Calu3 (cell line): ENCODE data around the gene DYNC2LI1. TPM values are rescaled to one million over a fixed set of nuclear protein-coding genes. Genes with fewer than 3 reads are reported as not detected.

Experiments used
- BruUV-seq: library from RNA; stranded (reverse); fragments of 400-500 nt; replicated peaks from 2 replicates; lab custom pipeline; 2021; lab: Mats Ljungman, UMichigan
- CTCF ChIA-PET: fragments of 300-600 bp; sonication (Branson Sonifier 250); formaldehyde crosslinking; loops from one replicate; lab custom pipeline; 2022; ENCODE audit warnings: antibody characterized with exemption; lab: Charles Lee
- DNase-seq: peaks from one replicate; pipeline ENCODE4 v3.0.0; 2022
- H3K27ac Mint-ChIP-seq: one replicate; pipeline ENCODE4 v1.8.0; 2022; ENCODE audit warnings: mixed read lengths; ENCODE audit not compliant: unreplicated experiment
- H3K27me3 Mint-ChIP-seq: one replicate; pipeline ENCODE4 v1.8.0; 2022; ENCODE audit warnings: mixed read lengths; ENCODE audit not compliant: unreplicated experiment
- H3K36me3 Mint-ChIP-seq: one replicate; pipeline ENCODE4 v1.8.0; 2022; ENCODE audit warnings: mild to moderate bottlenecking, moderate library complexity, mixed read lengths; ENCODE audit not compliant: insufficient read depth, unreplicated experiment
- H3K4me1 Mint-ChIP-seq: one replicate; pipeline ENCODE4 v1.8.0; 2022; ENCODE audit warnings: mild to moderate bottlenecking, low read depth, mixed read lengths; ENCODE audit not compliant: unreplicated experiment
- H3K4me3 Mint-ChIP-seq: one replicate; pipeline ENCODE4 v1.8.0; 2022; ENCODE audit warnings: mild to moderate bottlenecking, low read depth, moderate library complexity, mixed read lengths; ENCODE audit not compliant: unreplicated experiment
- H3K9me3 Mint-ChIP-seq: one replicate; pipeline ENCODE4 v1.8.0; 2022; ENCODE audit warnings: low read depth, mixed read lengths; ENCODE audit not compliant: unreplicated experiment
- intact Hi-C: fragments of 100-400 bp; cut with micrococcal nuclease; formaldehyde crosslinking; loops from one replicate; pipeline ENCODE4 v1.10.0; 2022; ENCODE audit not compliant: unreplicated experiment
- total RNA-seq: library from RNA; stranded (reverse); gene quantifications from 2 replicates; pipeline ENCODE4 v1.2.3, GENCODE V29; 2022
- TF ChIP-seq, protein P1 (sequence below): fragments of 200-600 bp; IDR thresholded peaks from one replicate; pipeline ENCODE4 v1.8.0; 2022; ENCODE audit warnings: antibody characterized with exemption; ENCODE audit not compliant: unreplicated experiment

DYNC2LI1 gene
- total RNA-seq, 1 experiment from 2014 or later, result 20.0 TPM

DNA sequence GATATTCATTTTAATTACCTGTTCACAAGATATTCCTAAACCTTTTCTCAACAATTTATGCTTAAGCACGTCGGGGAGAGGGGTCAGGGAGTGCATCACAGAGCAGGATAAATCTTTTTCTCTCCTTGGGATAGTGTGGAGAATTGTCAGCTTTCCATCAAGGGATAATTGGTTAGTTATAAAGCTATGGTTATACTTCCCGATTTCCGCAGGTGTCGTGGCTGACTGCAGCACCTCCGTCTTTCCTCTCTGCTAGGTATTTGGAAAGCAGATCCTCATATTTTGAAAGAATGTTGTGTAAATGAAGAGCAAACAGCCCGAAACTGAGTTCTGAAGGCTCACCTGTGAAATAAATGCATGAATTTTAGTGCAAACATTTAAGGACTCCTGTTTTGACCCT is 778 bp downstream of the DYNC2LI1 start:
- H3K27me3 Mint-ChIP-seq, result no peaks in the 10 kb centered on the region
- TF ChIP-seq, protein P1, sequence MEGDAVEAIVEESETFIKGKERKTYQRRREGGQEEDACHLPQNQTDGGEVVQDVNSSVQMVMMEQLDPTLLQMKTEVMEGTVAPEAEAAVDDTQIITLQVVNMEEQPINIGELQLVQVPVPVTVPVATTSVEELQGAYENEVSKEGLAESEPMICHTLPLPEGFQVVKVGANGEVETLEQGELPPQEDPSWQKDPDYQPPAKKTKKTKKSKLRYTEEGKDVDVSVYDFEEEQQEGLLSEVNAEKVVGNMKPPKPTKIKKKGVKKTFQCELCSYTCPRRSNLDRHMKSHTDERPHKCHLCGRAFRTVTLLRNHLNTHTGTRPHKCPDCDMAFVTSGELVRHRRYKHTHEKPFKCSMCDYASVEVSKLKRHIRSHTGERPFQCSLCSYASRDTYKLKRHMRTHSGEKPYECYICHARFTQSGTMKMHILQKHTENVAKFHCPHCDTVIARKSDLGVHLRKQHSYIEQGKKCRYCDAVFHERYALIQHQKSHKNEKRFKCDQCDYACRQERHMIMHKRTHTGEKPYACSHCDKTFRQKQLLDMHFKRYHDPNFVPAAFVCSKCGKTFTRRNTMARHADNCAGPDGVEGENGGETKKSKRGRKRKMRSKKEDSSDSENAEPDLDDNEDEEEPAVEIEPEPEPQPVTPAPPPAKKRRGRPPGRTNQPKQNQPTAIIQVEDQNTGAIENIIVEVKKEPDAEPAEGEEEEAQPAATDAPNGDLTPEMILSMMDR, result no peak
- intact Hi-C loops, result no loop called here
- H3K4me1 Mint-ChIP-seq, result no peaks in the 10 kb centered on the region
- BruUV-seq, result TSS peak; percentile 65
- no peak for DNase-seq
- no peaks in the 10 kb centered on the region for H3K9me3 Mint-ChIP-seq
- H3K36me3 Mint-ChIP-seq, result peaks cover 12% of the 10 kb centered on the region
- CTCF ChIA-PET, result interaction anchor here (1.4 kb wide), 1 partner anchor 179 kb away, joined by 3 read pairs; the partner anchor contains the start of gene THADA
- peak overlapping the region; percentile 98 for H3K27ac Mint-ChIP-seq
- H3K4me3 Mint-ChIP-seq, result peak overlapping the region; percentile 98

DNA sequence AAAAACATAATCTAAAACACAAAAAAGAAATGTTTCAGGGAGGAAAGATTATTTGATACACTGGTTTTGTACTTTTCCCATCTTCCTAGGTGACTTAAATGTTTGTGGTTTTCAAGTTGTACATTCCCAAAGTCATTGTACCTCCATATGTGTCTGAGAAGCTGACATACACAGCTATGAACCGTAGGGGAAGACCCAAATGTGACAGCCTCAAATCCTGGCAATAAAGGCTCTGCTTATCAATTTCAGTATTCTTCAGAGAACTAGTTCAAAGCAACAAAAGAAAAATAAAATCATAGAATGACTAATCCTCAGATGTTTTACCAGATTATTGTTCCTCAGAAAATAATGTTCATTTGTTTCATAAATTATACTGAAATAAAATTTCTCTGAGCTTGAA is 2.5 kb downstream of the DYNC2LI1 start:
- H3K4me1 Mint-ChIP-seq, result no peaks in the 10 kb centered on the region
- H3K4me3 Mint-ChIP-seq, result no peak overlapping the region
- no TSS peak for BruUV-seq
- no peak for DNase-seq
- intact Hi-C loops, result no loop called here
- H3K36me3 Mint-ChIP-seq, result peaks cover 12% of the 10 kb centered on the region
- CTCF ChIA-PET, result interaction anchor here (0.8 kb wide), 1 partner anchor 22 kb away, joined by 3 read pairs; no protein-coding TSS in a partner anchor
- no peaks in the 10 kb centered on the region for H3K9me3 Mint-ChIP-seq
- no peaks in the 10 kb centered on the region for H3K27me3 Mint-ChIP-seq
- H3K27ac Mint-ChIP-seq, result no peak overlapping the region
- TF ChIP-seq, protein P1, result no peak

DNA sequence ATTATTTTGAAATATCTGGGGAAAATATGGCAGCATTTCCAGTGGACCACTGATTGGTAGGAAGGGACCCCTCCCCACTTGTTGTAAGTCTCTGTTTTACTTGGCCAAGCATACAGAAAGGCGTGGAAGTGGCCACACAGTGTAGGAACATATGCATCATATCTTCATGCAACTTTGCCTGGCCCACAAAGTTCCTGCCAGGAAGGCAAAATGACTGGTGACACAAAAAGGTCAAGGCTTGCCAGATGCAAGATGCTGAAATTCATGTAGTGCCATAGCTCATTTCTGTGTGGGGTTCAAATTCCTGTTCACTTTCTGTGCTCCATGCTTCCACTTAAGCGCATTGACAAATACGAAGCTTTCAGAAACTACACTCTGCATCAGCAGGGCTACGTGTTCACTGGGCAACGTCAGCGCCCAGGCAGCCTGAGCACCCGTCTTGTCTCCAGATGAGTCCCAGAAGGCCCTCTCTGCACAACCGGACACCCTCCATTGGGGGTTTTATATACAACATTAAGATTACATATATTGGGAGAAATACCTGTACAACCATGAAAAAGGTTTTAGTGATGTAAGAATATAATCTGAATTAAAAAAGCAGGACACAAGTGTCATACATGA is 3.6 kb downstream of the DYNC2LI1 start:
- Mint-ChIP-seq H3K4me1 (no peaks in the 10 kb centered on the region), H3K4me3 (no peak overlapping the region), H3K27me3 (no peaks in the 10 kb centered on the region), H3K27ac (no peak overlapping the region), H3K9me3 (no peaks in the 10 kb centered on the region), H3K36me3 (peaks cover 12% of the 10 kb centered on the region)
- CTCF ChIA-PET, result no interaction called here
- intact Hi-C loops, result no loop called here
- no peak for DNase-seq
- TF ChIP-seq, protein P1, result no peak
- BruUV-seq, result no TSS peak

DNA sequence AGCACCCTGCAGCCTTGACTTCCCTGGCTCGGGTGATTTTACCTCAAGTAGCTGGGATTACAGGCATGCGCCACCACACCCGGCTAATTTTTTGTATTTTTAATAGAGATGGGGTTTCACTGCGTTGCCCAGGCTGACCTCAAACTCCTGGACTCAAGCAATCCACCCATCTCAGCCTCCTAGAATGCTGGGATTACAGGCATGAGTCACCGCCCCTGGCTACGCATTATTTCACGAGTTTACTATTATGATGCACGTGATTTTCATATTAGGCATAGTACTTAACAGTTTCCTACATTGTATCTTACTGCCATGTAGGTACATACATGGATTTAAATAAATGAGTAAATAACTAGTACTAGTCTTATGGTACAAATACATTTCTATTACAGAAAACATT is 4.4 kb downstream of the DYNC2LI1 start:
- intact Hi-C loops, result no loop called here
- no TSS peak for BruUV-seq
- no peaks in the 10 kb centered on the region for H3K27me3 Mint-ChIP-seq
- TF ChIP-seq, protein P1, result no peak
- H3K4me1 Mint-ChIP-seq, result no peaks in the 10 kb centered on the region
- CTCF ChIA-PET, result no interaction called here
- H3K36me3 Mint-ChIP-seq, result peaks cover 12% of the 10 kb centered on the region
- no peak for DNase-seq
- H3K9me3 Mint-ChIP-seq, result no peaks in the 10 kb centered on the region
- H3K27ac Mint-ChIP-seq, result no peak overlapping the region
- no peak overlapping the region for H3K4me3 Mint-ChIP-seq
